Esophagus muscularis mucosa (tissue), 4 donors: ENCODE results near the gene FBXO22.

Experiments
- CTCF ChIP-seq, 3 experiments: fragments of 200-600 bp in 2 of 3; fragments of 450-650 bp in 1 of 3; sonication (generic) in 2 of 3; IDR thresholded peaks; one replicate each; pipeline ENCODE4 v1.5.1; 2017 to 2019; ENCODE audit warnings: antibody characterized with exemption in 3 of 3, mild to moderate bottlenecking in 2 of 3, moderate library complexity in 1 of 3
- EP300 ChIP-seq: sonication (generic); formaldehyde crosslinking; IDR thresholded peaks from one replicate; pipeline ENCODE4 v1.6.1; 2017; ENCODE audit warnings: antibody characterized with exemption
- POLR2A ChIP-seq: fragments of 450-650 bp; IDR thresholded peaks from one replicate; pipeline ENCODE4 v1.6.1; 2017; ENCODE audit warnings: antibody characterized with exemption, moderate library complexity, mild to moderate bottlenecking, low read depth
- POLR2AphosphoS5 ChIP-seq, 2 donors: sonication (generic); formaldehyde crosslinking; IDR thresholded peaks; one replicate each; pipeline ENCODE4 v1.6.1; 2017; ENCODE audit warnings: antibody characterized with exemption in 2 of 2

DNA sequence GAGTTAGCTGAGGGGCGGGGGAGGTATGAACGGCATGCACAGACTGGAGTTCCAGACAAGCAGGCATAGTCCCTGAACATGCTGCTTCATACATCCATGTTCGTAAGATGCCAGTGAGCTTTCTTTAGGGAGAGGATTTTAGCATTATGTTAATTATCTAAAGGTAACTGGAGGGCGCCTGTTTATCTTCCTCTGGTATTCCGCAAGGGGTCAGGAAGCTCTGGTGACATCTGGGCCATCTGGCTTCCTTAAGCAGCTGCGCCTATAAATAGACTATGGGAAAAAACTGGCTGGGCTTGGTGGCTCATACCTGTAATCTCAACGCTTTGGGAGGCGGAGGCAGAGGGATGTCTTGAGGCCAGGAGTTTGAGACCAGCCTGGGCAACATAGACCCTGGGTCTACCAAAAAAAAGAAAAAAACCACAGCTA lies 1.5 kb upstream of the FBXO22 start:
- TF ChIP-seq CTCF (IDR thresholded peaks at IDR 0.05), result no peak
- TF ChIP-seq EP300, result no peak
- no peak for TF ChIP-seq POLR2AphosphoS5 (IDR thresholded peaks at IDR 0.05)
- no peak for TF ChIP-seq POLR2A
